ENCODE results near the gene UBE4A. TPM values are rescaled to one million over a fixed set of nuclear protein-coding genes. Genes with fewer than 3 reads are reported as not detected.

Gene UBE4A
- total and polyA plus RNA-seq, 5 donors from 2014 or later: 23.5 to 49.1 (median 27.2) TPM

- Mint-ChIP-seq H3K4me1 (peaks cover 20 to 54% (median 27%) of the 10 kb centered on the region in 4 donors), H3K27ac (peak overlapping the region in 2 of 3 donors; percentile 39 to 87), H3K4me3 (peak overlapping the region in 1 of 4 donors; percentile 42), H3K9me3 (no peaks in the 10 kb centered on the region), H3K27me3 (no peaks in the 10 kb centered on the region), H3K36me3 (peaks cover 24% of the 10 kb centered on the region)
- ATAC-seq (ENCODE audit: low read depth in 2 of 2): no peak
- Histone ChIP-seq H3K36me3 (ENCODE audit: control insufficient read depth, insufficient read depth, low read length) (no peaks in the 10 kb centered on the region), H3K27me3 (ENCODE audit: control insufficient read depth, insufficient read depth, low read length) (no peaks in the 10 kb centered on the region), H3K27ac (ENCODE audit: insufficient read depth, low read length, poor library complexity, severe bottlenecking) (no peak overlapping the region), H3K4me3 (ENCODE audit: low read depth, low read length) (no peak overlapping the region), H3K4me1 (ENCODE audit: control insufficient read depth, insufficient read depth, low read length, poor library complexity, severe bottlenecking) (peaks cover 17% of the 10 kb centered on the region), H3K9me3 (ENCODE audit: control insufficient read depth in 2 of 2, low read length in 2 of 2) (no peaks in the 10 kb centered on the region)
- DNase-seq: no peak
Measured at GRCh38 chr11:118325283-118325682, 34.1 kb upstream of the UBE4A start.

GRCh38 chr11:118328745-118329144, 30.7 kb upstream of the UBE4A start:
- no peak overlapping the region for H3K4me3 ChIP-seq (ENCODE audit: low read depth, low read length)
- peaks cover 9% of the 10 kb centered on the region for H3K4me1 ChIP-seq (ENCODE audit: control insufficient read depth, insufficient read depth, low read length, poor library complexity, severe bottlenecking)
- no peak overlapping the region for H3K27ac ChIP-seq (ENCODE audit: insufficient read depth, low read length, poor library complexity, severe bottlenecking)
- peaks cover 12% of the 10 kb centered on the region for H3K36me3 Mint-ChIP-seq
- no peaks in the 10 kb centered on the region for H3K27me3 ChIP-seq (ENCODE audit: control insufficient read depth, insufficient read depth, low read length)
- H3K27me3 Mint-ChIP-seq: no peaks in the 10 kb centered on the region
- H3K4me3 Mint-ChIP-seq: peak overlapping the region in 1 of 4 donors; percentile 75
- ATAC-seq (ENCODE audit: low read depth in 2 of 2) (no peak), DNase-seq (no peak)
- H3K4me1 Mint-ChIP-seq: peaks cover 6 to 35% (median 17%) of the 10 kb centered on the region in 4 donors
- no peaks in the 10 kb centered on the region for H3K9me3 ChIP-seq (ENCODE audit: control insufficient read depth in 2 of 2, low read length in 2 of 2)
- no peaks in the 10 kb centered on the region for H3K9me3 Mint-ChIP-seq
- H3K27ac Mint-ChIP-seq: peak overlapping the region in 2 of 3 donors; percentile 39 to 83
- H3K36me3 ChIP-seq (ENCODE audit: control insufficient read depth, insufficient read depth, low read length): no peaks in the 10 kb centered on the region

GRCh38 chr11:118334745-118335144, 24.7 kb upstream of the UBE4A start:
- Histone ChIP-seq H3K4me3 (ENCODE audit: low read depth, low read length) (peak overlapping the region; percentile 58), H3K27me3 (ENCODE audit: control insufficient read depth, insufficient read depth, low read length) (no peaks in the 10 kb centered on the region), H3K27ac (ENCODE audit: insufficient read depth, low read length, poor library complexity, severe bottlenecking) (peak overlapping the region; percentile 91), H3K36me3 (ENCODE audit: control insufficient read depth, insufficient read depth, low read length) (peaks cover 21% of the 10 kb centered on the region), H3K9me3 (ENCODE audit: control insufficient read depth in 2 of 2, low read length in 2 of 2) (no peaks in the 10 kb centered on the region), H3K4me1 (ENCODE audit: control insufficient read depth, insufficient read depth, low read length, poor library complexity, severe bottlenecking) (peaks cover 52% of the 10 kb centered on the region)
- Mint-ChIP-seq H3K9me3 (no peaks in the 10 kb centered on the region), H3K27ac (peak overlapping the region; percentile 85 to 98 (median 91)), H3K27me3 (no peaks in the 10 kb centered on the region), H3K36me3 (peaks cover 21% of the 10 kb centered on the region), H3K4me1 (peaks cover 5 to 63% (median 39%) of the 10 kb centered on the region in 4 donors), H3K4me3 (peak overlapping the region; percentile 48 to 82 (median 62))
- peak in 2 of 3 donors; percentile 56 to 65 for DNase-seq
- ATAC-seq (ENCODE audit: low read depth in 2 of 2): peak; percentile 34 to 46

- H3K27ac Mint-ChIP-seq: peak overlapping the region; percentile 98 to 100 (median 100)
- H3K4me3 Mint-ChIP-seq: peak overlapping the region; percentile 92 to 99 (median 98)
- no peaks in the 10 kb centered on the region for H3K27me3 ChIP-seq (ENCODE audit: control insufficient read depth, insufficient read depth, low read length)
- H3K36me3 ChIP-seq (ENCODE audit: control insufficient read depth, insufficient read depth, low read length): peaks cover 24% of the 10 kb centered on the region
- peak overlapping the region; percentile 100 for H3K4me3 ChIP-seq (ENCODE audit: low read depth, low read length)
- H3K9me3 Mint-ChIP-seq: no peaks in the 10 kb centered on the region
- H3K4me1 Mint-ChIP-seq: peaks cover 5 to 68% (median 40%) of the 10 kb centered on the region in 4 donors
- ATAC-seq (ENCODE audit: low read depth in 2 of 2) (peak; percentile 55 to 58), DNase-seq (peak; percentile 81 to 89 (median 88))
- H3K27me3 Mint-ChIP-seq: no peaks in the 10 kb centered on the region
- H3K9me3 ChIP-seq (ENCODE audit: control insufficient read depth in 2 of 2, low read length in 2 of 2): no peaks in the 10 kb centered on the region
- H3K36me3 Mint-ChIP-seq: peaks cover 41% of the 10 kb centered on the region
- peak overlapping the region; percentile 91 for H3K27ac ChIP-seq (ENCODE audit: insufficient read depth, low read length, poor library complexity, severe bottlenecking)
- H3K4me1 ChIP-seq (ENCODE audit: control insufficient read depth, insufficient read depth, low read length, poor library complexity, severe bottlenecking): peaks cover 75% of the 10 kb centered on the region
Measured at GRCh38 chr11:118338637-118339061, 20.8 kb upstream of the UBE4A start.

- peak overlapping the region; percentile 100 for H3K4me3 ChIP-seq (ENCODE audit: low read depth, low read length)
- Mint-ChIP-seq H3K27ac (peak overlapping the region; percentile 98 to 100 (median 100)), H3K4me1 (peaks cover 10 to 68% (median 43%) of the 10 kb centered on the region in 4 donors), H3K4me3 (peak overlapping the region; percentile 92 to 99 (median 98)), H3K36me3 (peaks cover 41% of the 10 kb centered on the region), H3K9me3 (no peaks in the 10 kb centered on the region), H3K27me3 (no peaks in the 10 kb centered on the region)
- peak in 2 of 3 donors; percentile 42 to 53 for DNase-seq
- H3K27me3 ChIP-seq (ENCODE audit: control insufficient read depth, insufficient read depth, low read length): no peaks in the 10 kb centered on the region
- peaks cover 24% of the 10 kb centered on the region for H3K36me3 ChIP-seq (ENCODE audit: control insufficient read depth, insufficient read depth, low read length)
- H3K4me1 ChIP-seq (ENCODE audit: control insufficient read depth, insufficient read depth, low read length, poor library complexity, severe bottlenecking): peaks cover 74% of the 10 kb centered on the region
- ATAC-seq (ENCODE audit: low read depth in 2 of 2): no peak
- peak overlapping the region; percentile 91 for H3K27ac ChIP-seq (ENCODE audit: insufficient read depth, low read length, poor library complexity, severe bottlenecking)
- no peaks in the 10 kb centered on the region for H3K9me3 ChIP-seq (ENCODE audit: control insufficient read depth in 2 of 2, low read length in 2 of 2)
Measured at GRCh38 chr11:118339281-118339961, 20.0 kb upstream of the UBE4A start.

GRCh38 chr11:118340449-118340848, 19.0 kb upstream of the UBE4A start:
- H3K27ac Mint-ChIP-seq: peak overlapping the region; percentile 98 to 100 (median 100)
- no peaks in the 10 kb centered on the region for H3K27me3 ChIP-seq (ENCODE audit: control insufficient read depth, insufficient read depth, low read length)
- H3K4me1 ChIP-seq (ENCODE audit: control insufficient read depth, insufficient read depth, low read length, poor library complexity, severe bottlenecking): peaks cover 70% of the 10 kb centered on the region
- H3K4me3 ChIP-seq (ENCODE audit: low read depth, low read length): peak overlapping the region; percentile 100
- peak overlapping the region; percentile 92 to 99 (median 98) for H3K4me3 Mint-ChIP-seq
- peaks cover 8 to 65% (median 39%) of the 10 kb centered on the region in 4 donors for H3K4me1 Mint-ChIP-seq
- DNase-seq (peak in 1 of 3 donors; percentile 34), ATAC-seq (ENCODE audit: low read depth in 2 of 2) (no peak)
- peaks cover 24% of the 10 kb centered on the region for H3K36me3 ChIP-seq (ENCODE audit: control insufficient read depth, insufficient read depth, low read length)
- H3K27ac ChIP-seq (ENCODE audit: insufficient read depth, low read length, poor library complexity, severe bottlenecking): peak overlapping the region; percentile 91
- peaks cover 50% of the 10 kb centered on the region for H3K36me3 Mint-ChIP-seq
- H3K27me3 Mint-ChIP-seq: no peaks in the 10 kb centered on the region
- H3K9me3 ChIP-seq (ENCODE audit: control insufficient read depth in 2 of 2, low read length in 2 of 2): no peaks in the 10 kb centered on the region
- H3K9me3 Mint-ChIP-seq: no peaks in the 10 kb centered on the region

- Histone ChIP-seq H3K27ac (ENCODE audit: insufficient read depth, low read length, poor library complexity, severe bottlenecking) (peak overlapping the region; percentile 91), H3K4me3 (ENCODE audit: low read depth, low read length) (peak overlapping the region; percentile 100), H3K27me3 (ENCODE audit: control insufficient read depth, insufficient read depth, low read length) (no peaks in the 10 kb centered on the region), H3K4me1 (ENCODE audit: control insufficient read depth, insufficient read depth, low read length, poor library complexity, severe bottlenecking) (peaks cover 69% of the 10 kb centered on the region), H3K36me3 (ENCODE audit: control insufficient read depth, insufficient read depth, low read length) (peaks cover 24% of the 10 kb centered on the region), H3K9me3 (ENCODE audit: control insufficient read depth in 2 of 2, low read length in 2 of 2) (no peaks in the 10 kb centered on the region)
- no peak for ATAC-seq (ENCODE audit: low read depth in 2 of 2)
- H3K36me3 Mint-ChIP-seq: peaks cover 55% of the 10 kb centered on the region
- no peaks in the 10 kb centered on the region for H3K27me3 Mint-ChIP-seq
- no peak for DNase-seq
- peaks cover 11 to 67% (median 41%) of the 10 kb centered on the region in 4 donors for H3K4me1 Mint-ChIP-seq
- H3K9me3 Mint-ChIP-seq: no peaks in the 10 kb centered on the region
- peak overlapping the region; percentile 92 to 99 (median 98) for H3K4me3 Mint-ChIP-seq
- peak overlapping the region; percentile 98 to 100 (median 100) for H3K27ac Mint-ChIP-seq
Measured at GRCh38 chr11:118341261-118341660, 18.1 kb upstream of the UBE4A start.

Measured in CD4-positive, CD25-positive, alpha-beta regulatory T cell (primary cell).